ENCODE data around the gene ADTRP. TPM values are rescaled to one million over a fixed set of nuclear protein-coding genes. Genes with fewer than 3 reads are reported as not detected.

Gene ADTRP
- total RNA-seq, 1 experiment from 2014 or later, result 0.86 TPM

- peaks cover 0 to 5% of the 10 kb centered on the region in 2 experiments; a peak in 1 of 4 replicates for H3K4me1 ChIP-seq (ENCODE audit: control insufficient read depth in 1 of 2, insufficient read depth in 2 of 2, low read length in 2 of 2)
- H4K20me1 ChIP-seq (ENCODE audit: insufficient read depth), result no peaks in the 10 kb centered on the region
- no peak overlapping the region for H3K4me3 ChIP-seq (replicated peaks in 1 of 2; ENCODE audit: low read depth in 1 of 2, low read length in 2 of 2)
- no peak overlapping the region for H3K27ac ChIP-seq (ENCODE audit: low read depth, low read length)
- ChIA-PET RAD21 (ENCODE audit: low non-redundant PET in 1 of 2, low total read pairs in 2 of 2, uncharacterized antibody in 2 of 2, unreplicated experiment in 2 of 2) (no interaction called here), POLR2A (no interaction called here), CTCF (no interaction called here)
- no peaks in the 10 kb centered on the region for H3K27me3 ChIP-seq (ENCODE audit: insufficient read depth, low read length)
- no peak overlapping the region for H2AFZ ChIP-seq (ENCODE audit: low read depth, low read length, poor library complexity, severe bottlenecking)
- intact Hi-C loops (cut with micrococcal nuclease), result no loop called here
- no peaks in the 10 kb centered on the region for H3K36me3 ChIP-seq (ENCODE audit: control insufficient read depth in 1 of 2, insufficient read depth in 2 of 2, low read length in 2 of 2)
- H3K9ac ChIP-seq (ENCODE audit: low read length), result no peak overlapping the region
- H3K9me2 ChIP-seq (ENCODE audit: insufficient read depth), result no peaks in the 10 kb centered on the region
- no peaks in the 10 kb centered on the region for H3K9me3 ChIP-seq (ENCODE audit: control insufficient read depth in 1 of 2, insufficient read depth in 1 of 2, low read depth in 1 of 2, low read length in 2 of 2)
- ATAC-seq (no peak), DNase-seq (ENCODE audit: low read depth, low spot score) (no peak)
- no TSS peak for BruUV-seq (replicated peaks)
- TF ChIP-seq, protein P1, sequence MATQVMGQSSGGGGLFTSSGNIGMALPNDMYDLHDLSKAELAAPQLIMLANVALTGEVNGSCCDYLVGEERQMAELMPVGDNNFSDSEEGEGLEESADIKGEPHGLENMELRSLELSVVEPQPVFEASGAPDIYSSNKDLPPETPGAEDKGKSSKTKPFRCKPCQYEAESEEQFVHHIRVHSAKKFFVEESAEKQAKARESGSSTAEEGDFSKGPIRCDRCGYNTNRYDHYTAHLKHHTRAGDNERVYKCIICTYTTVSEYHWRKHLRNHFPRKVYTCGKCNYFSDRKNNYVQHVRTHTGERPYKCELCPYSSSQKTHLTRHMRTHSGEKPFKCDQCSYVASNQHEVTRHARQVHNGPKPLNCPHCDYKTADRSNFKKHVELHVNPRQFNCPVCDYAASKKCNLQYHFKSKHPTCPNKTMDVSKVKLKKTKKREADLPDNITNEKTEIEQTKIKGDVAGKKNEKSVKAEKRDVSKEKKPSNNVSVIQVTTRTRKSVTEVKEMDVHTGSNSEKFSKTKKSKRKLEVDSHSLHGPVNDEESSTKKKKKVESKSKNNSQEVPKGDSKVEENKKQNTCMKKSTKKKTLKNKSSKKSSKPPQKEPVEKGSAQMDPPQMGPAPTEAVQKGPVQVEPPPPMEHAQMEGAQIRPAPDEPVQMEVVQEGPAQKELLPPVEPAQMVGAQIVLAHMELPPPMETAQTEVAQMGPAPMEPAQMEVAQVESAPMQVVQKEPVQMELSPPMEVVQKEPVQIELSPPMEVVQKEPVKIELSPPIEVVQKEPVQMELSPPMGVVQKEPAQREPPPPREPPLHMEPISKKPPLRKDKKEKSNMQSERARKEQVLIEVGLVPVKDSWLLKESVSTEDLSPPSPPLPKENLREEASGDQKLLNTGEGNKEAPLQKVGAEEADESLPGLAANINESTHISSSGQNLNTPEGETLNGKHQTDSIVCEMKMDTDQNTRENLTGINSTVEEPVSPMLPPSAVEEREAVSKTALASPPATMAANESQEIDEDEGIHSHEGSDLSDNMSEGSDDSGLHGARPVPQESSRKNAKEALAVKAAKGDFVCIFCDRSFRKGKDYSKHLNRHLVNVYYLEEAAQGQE (IDR thresholded peaks at IDR 0.05; ENCODE audit: low read depth), result no peak
- no peak for TF ChIP-seq TCF7L2 (IDR thresholded peaks at IDR 0.05; ENCODE audit: borderline replicate concordance, extremely low read depth, insufficient read depth, insufficient read length)
- TF ChIP-seq SRF (IDR thresholded peaks at IDR 0.05; ENCODE audit: low read depth), result no peak
- TF ChIP-seq ZNF274 (IDR thresholded peaks at IDR 0.05; ENCODE audit: low read depth, low read length), result no peak
- TF ChIP-seq ELF1 (IDR thresholded peaks at IDR 0.05; ENCODE audit: borderline replicate concordance, low read depth), result no peak
- TF ChIP-seq CBX3 (IDR thresholded peaks at IDR 0.05; ENCODE audit: low read depth), result no peak
- TF ChIP-seq YY1 (IDR thresholded peaks at IDR 0.05; ENCODE audit: extremely low read depth, insufficient replicate concordance, low read depth, low read length), result no peak
- TF ChIP-seq MAX (IDR thresholded peaks at IDR 0.05), result no peak
- no peak for TF ChIP-seq EGR1 (IDR thresholded peaks at IDR 0.05; ENCODE audit: low read depth)
- TF ChIP-seq FOSL1 (IDR thresholded peaks at IDR 0.05; ENCODE audit: low read depth), result no peak
- TF ChIP-seq CEBPB (IDR thresholded peaks at IDR 0.05; ENCODE audit: low read depth), result no peak
- no peak for TF ChIP-seq ZFX (IDR thresholded peaks at IDR 0.05)
- TF ChIP-seq JUND (IDR thresholded peaks at IDR 0.05), result no peak
- TF ChIP-seq RAD21 (IDR thresholded peaks at IDR 0.05; ENCODE audit: low read depth), result no peak
- TF ChIP-seq ATF3 (IDR thresholded peaks at IDR 0.05), result no peak
- no peak for TF ChIP-seq EZH2phosphoT487 (IDR thresholded peaks at IDR 0.05; ENCODE audit: borderline replicate concordance)
- no peak for TF ChIP-seq SP1 (IDR thresholded peaks at IDR 0.05; ENCODE audit: low read depth)
- no peak for TF ChIP-seq ZBTB33 (IDR thresholded peaks at IDR 0.05; ENCODE audit: extremely low read depth, insufficient replicate concordance, low read length)
- no peak for TF ChIP-seq CTCF (IDR thresholded peaks at IDR 0.05 in 2 of 3, conservative IDR thresholded peaks at IDR 0.05 in 1 of 3; ENCODE audit: borderline replicate concordance in 1 of 3, insufficient read depth in 1 of 3, low read depth in 2 of 3, low read length in 2 of 3)
- no peak for TF ChIP-seq SIN3A (IDR thresholded peaks at IDR 0.05; ENCODE audit: low read depth)
- H3K4me2 ChIP-seq (ENCODE audit: low read length), result no peak overlapping the region
- H3K79me2 ChIP-seq (ENCODE audit: insufficient read depth, low read length), result no peaks in the 10 kb centered on the region
Measured at GRCh38 chr6:11808054-11808453, 29.5 kb upstream of the ADTRP start.

Measured in HCT116 (cell line).